ENCODE measurements around the gene GGTLC2.
"Not testable (repeated sequence)": the region's sequence is repeated elsewhere in the genome, so short reads cannot be mapped to it uniquely, and the experiment has no call there.

Gene GGTLC2

DNA sequence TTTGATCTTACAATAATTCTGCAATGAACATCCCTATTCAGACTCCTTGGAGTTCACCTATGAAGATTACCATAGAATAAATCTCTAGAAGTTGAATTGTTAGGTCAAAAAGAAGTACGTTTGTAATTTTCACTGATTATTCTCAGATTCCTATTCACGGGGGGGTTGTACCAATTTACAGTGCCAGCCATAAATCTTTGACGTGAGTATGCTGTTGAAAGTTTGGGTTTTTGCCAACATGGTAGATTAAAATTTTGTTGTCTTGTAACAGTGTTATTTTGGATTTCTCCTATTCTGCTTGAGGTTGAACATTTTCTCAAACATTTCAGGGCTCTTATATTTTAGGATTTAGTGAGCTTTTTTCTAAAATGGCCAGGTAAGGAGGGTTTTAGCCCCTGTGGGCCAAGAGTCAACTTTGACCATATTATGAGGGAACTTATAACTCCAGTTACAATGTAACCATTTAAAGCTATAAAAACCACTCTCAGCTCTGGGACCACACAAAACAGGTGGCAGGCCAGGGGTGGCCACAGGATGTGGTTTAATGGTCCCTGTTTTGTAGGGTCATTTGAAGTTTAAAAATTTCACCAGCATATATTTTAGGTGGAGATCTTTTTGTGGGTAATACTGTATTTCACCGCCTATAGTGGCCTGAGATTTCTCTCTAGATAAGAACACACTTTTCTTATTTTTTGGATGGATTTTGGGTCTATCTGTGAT, 25.8 kb downstream of the GGTLC2 start:
- no peak for DNase-seq

DNA sequence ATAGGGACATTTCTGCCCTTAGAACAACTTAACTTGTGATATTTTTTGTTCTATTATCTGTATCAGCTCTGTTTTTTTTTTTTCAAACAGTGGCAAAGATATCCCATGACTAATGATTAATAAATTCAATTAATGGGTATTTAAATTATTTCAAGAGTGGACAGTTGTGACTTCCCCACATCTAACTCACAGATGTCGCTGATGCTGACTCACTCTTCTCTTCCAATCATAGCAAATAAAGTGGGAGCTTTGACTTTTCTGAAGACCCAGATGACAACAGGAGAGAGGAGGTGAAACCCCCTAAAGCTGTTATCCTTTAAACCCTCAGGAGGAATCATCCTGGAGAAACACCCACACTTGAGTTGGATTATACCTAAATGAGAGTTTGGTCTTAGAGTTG, 27.1 kb downstream of the GGTLC2 start:
- no peak for DNase-seq

DNA sequence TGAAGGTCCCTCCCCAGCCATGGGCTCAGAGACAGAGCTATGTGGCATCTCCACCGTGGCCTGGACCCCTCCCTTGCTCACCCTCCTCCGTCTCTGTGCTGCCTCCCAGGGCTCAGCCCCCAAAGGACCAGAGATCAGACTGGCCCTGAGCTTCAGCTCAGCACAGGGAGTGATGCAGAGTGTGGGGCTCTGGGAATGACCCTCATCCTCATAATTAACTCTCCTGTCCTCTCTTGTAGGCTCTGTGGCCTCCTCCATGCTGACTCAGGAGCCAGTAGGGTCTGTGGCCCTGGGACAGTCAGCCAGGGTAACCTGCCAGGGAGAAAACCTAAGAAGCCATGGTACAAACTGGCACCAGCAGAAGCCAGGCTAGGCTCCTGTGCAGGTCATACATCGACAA, 28.7 kb downstream of the GGTLC2 start:
- DNase-seq, result no peak

DNA sequence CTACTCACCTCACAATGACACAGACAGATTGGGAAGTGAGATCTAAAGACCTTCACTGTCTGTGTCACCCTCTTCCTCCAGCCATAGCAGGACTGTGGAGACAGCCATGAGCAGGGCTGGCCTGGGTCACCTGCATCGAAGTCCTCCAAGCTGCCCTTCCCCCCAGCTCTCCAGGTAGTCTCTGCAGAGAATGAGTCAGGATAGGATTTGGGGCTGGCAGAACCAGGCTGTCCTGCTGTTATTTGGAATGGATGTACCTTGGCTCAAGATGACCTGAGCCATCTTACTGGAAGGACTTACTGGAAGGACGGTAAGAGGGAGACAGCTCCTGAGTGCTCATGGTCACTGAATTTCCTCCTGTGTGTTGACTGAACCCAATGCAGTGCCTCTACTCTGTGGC, 29.2 kb downstream of the GGTLC2 start:
- DNase-seq, result no peak

DNA sequence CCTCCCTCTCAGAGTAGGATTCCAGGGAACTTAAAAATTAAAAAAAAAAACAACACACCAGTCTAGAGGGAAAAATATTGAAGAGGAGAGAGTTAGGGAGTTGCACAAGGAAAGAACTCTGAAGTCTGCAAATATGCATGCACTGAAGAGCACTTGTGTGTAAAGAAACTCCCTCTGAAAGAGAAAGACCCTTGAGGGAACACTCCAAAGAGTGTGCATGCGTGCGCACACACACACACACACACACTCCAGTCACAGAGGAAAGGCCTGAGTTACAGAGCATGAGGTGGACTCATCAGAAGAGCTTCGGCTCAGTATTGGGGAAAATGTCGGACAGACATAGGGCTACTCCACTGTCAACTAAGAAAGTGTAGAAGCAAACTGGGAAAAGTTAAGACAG, 30.1 kb downstream of the GGTLC2 start:
- no peak for DNase-seq

DNA sequence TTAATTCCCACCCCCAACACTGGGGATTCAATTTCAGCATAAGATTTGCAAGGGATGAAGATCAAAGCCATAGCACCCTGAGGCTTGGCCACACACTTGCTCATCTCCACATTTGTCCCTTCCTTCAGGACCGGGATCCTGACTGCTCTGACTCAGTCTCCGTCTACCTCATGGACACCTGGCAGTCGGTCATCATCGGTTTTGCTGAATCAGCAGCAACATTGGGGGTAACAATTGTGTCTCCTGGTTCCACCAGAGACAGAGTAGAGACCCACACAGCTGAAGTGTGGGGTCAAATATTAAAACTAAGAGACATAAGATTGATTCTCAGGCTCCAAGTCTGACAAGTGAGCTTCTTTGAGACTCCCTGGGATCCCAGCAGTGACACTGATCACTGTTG, 34.6 kb downstream of the GGTLC2 start:
- no peak for DNase-seq

DNA sequence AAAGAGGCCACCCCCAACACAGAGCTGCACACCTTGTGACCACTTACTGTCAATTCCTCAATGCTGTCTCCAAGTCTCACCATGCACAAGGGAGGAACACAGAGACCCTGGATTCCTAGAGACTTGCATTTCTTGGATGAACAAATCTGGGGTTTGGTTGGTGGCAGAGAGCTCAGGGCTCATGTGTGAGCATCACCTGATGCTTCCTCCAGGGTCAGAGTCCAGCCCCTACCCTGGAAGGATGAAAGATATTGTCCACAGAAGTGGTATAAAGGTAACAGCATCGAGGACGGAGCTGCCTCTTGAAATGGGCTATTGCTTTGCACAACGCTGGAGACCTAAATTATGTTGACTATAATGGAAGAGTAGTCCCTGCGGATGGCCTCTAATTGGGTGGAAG, 36.0 kb downstream of the GGTLC2 start:
- no peak for DNase-seq

DNA sequence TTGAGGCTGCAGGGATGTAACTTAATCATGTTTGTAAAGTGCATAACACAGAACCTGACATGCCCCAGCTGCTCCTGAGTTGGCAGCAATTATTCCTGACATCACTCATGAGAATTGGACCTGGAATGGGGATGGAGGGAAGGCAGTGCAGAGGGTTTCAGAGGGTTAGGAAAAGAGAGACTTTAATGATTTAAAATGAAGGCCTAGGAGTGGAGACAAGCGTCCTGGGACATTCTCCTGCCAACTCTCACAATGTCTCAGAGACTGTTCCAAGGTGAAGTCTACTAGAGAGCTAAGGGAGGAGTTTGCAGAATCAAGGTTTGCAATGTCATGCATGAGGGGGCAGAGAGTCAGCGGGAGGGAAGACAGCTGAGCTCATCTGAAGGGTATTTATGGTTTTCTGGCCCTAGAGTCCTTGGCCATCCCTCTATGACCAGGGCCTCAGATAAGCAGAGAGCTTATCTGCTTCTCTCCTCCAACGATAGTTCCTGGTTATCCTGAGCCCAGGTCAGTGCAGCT, 36.9 kb downstream of the GGTLC2 start:
- DNase-seq, result no peak

DNA sequence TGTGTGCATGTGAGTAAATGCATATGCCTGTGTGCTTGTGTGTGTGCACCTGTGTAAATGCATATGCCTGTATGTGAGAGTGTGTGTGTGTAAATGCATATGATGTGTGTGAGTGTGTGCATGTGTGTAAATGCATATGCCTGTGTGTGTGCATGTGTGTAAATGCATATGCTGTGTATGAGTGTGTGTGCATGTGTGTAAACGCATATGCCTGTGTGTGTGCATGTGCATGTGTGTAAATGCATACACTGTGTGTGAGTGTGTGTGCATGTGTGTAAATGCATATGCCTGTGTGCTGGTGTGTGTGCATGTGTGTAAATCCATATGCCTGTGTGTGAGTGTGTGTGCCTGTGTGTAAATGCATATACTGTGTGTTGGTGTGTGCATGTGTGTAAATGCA, 37.8 kb downstream of the GGTLC2 start:
- no peak for DNase-seq

DNA sequence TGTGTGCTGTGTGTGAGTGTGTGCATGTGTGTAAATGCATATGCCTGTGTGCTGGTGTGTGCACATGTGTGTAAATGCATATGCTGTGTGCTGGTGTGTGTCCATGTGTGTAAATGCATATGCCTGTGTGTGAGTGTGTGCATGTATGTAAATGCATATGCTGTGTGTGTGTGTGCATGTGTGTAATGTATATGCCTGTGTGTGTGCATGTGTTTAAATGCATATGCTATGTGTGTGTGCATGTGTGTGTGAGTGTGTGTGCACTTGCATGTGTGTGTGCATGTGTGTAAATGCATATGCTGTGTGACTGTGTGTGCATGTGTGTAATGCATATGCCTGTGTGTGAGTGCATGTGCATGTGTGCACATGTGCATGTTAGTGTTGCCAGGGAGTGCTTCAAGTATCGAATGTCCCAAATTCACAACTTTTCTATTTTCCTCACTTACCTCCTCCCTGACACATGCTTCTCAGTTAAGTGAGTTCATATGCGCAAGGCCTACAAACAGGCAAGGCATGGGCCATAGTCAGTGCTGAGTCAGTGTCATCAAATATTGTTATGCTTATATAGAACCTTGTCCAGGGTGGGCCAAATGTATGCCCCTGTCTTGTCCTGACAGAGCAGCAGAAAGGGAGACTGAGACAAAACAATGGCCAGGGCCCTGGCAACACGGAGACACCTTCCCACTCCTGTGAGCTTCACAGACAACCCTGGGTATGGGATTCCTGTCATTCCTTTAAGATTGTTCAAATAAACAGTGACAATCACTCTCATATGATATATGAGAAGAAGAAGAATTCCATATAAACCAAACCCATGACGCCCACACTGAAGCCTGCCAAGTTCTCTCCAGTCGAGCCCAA, 38.6 kb downstream of the GGTLC2 start:
- DNase-seq, result peak; percentile 23

DNA sequence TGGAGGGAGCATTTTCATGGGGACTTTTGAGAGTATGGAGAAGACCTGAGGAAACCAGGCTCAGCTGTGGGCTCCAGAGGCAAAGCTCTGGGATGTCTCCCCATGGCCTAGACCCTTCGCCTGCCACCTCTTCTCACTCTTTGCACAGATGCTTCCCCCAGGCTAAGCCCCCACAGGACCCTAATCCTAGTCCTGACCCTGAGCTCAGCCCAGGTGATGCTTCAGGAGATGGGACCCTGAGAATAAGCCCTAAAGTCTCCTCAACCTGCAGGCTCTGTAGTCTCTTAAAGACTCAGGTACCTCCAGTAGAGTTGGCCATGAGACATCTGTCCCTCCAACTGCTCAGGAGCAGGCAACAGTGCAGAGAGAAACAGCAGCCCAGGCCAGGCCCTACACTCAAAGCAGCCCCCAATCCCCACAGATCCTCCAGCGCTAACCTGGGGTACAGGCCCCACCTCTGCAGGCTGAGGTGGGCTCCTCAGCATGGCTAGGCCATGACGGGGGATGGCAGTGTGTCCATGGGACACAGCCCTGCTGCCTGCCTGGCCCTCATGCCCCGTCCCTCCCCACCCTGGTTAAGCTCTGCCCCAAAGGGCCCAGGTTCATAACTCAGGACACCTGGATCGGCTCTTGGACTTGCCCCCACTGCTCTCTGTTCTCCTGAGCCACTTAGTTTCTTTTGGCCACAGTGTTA, 39.4 kb downstream of the GGTLC2 start:
- DNase-seq, result no peak

DNA sequence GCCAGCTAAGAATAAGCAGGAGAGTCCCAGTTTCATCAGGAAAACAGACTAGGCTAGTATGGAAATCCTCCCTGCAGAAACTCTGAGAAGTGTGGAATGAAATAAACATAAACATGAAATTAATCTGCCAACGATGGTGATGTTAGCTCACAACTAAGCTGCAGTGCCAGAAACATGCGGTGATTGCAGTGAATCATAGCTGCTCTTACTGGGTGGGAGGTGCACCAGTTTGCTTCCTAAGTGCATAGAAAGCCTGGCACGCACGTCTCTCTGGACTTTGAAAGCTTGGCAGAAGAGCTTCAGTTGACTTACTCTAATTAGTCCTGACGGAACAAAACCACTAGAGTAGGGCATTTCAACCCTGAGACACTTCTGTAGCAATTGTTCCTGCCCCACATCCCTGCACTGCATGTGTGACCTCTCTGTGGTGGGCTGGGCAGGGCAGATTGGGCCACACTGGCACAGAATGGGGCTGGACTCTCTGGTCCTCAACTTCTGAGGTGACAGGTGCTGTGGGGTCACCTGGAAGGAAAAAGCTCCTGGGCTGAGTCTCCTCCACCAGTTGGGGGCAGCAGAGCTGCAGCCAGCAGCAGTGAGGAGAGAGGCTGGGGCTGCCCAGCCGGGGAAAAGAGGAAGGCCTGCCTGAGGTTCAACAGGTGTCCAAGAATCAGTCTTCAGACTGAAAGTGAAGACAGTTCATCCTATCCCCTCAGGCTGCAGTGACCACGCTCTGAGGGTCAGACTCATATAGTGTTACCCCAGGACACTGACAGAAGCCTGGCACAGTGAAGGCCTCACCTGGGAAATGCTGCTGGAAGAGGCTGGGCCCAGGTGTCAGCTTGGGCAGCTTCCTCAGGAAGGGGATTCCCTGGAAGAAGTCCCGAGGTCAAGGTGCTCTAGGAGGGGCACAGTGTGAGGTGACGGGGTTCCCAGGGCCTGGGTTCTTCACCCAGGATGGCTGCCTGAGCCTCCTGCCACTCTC, 40.5 kb downstream of the GGTLC2 start:
- peak; percentile 23 for DNase-seq

DNA sequence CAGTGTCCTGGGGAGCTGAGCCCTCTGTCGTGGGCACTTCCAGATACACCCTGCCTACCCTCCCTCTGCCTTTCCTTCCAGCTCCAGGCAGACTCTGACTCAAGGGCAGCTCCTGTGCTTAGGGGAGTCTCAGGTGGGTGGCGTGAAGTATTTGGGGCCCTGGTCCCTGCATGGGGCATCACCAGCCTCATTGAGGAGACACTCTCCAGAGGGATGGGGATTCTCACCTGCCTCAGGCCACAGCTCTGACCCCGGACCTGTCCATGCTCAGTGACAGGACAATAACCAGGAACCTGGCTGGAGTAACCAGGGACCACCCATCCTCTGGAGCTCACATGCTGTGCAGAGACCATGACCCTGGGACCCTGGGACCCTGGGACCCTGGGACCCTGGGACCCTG, 41.2 kb downstream of the GGTLC2 start:
- DNase-seq, result no peak

DNA sequence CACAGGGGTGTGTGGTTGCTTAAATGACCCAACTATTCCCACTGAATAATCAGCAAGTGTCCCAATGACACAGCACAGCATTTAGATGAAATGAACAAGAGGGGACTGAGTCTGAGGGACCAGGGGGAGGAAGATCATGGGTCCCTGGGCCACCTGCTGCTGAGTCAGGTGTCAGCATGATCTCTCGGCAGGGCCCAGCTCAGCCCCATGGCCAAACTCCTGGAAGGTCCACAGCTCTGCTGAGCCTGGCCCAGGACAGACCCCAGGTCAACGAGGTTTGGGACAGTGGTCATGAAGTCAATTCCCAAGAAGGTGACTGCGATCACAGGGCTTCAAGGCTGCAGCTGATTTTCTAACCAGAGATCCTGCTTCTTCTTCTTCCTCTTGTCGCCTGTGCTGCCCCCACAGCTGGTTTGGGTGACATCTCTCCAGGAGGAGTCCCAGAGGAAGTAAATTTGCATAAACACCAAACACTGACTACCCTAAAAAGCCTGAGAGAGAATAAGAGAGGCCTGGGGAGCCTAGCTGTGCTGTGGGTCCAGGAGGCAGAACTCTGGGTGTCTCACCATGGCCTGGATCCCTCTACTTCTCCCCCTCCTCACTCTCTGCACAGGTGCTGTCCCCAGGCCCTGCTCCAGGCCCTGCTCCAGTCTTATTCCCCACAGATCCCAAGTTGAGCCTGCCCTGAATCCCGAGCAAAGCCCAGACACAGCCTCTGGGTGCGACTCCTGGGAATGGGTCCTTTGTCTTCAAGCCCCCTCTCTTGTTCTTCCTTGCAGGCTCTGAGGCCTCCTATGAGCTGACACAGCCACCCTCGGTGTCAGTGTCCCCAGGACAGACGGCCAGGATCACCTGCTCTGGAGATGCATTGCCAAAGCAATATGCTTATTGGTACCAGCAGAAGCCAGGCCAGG, 42.0 kb downstream of the GGTLC2 start:
- not testable (repeated sequence) for DNase-seq

DNA sequence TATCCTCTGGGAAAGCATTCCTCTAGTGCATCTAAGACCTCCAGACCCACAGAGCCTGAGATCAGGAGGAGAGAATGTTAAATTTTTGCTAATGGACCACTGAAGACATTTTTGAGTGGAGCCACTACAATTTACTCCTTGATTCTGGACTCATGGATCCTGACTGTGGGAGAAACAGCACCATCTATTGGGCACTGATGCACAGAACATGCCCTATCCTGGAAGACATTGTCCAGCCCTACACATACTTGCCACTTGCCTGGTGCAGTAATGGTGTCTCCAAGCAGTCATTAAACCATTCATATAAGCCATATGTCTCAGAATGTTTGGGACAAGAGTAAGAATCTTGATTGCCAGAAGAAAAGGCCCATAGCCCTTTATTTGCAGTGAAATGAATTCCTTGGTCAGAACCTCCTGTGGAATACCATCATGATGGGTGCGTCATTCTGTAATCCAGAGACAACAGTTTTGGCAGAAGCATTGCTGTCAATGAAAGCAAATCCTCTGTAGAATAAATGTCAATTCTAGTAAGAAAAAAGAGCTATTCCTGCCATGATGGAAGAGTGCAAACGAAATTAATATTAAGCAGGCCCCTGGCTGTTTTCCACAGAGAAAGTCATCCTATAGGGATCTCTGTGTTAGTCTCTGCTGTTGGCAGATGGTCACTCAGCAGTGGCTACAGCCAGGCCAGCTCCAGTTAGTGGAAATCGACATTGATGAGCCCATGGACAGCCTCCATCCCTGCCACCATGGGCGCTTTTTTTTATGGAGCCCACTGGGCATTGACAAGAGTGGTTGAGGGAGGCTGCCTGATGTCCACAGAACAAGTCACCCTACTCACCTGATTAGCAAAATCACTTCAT, 43.5 kb downstream of the GGTLC2 start:
- DNase-seq, result peak; percentile 51

DNA sequence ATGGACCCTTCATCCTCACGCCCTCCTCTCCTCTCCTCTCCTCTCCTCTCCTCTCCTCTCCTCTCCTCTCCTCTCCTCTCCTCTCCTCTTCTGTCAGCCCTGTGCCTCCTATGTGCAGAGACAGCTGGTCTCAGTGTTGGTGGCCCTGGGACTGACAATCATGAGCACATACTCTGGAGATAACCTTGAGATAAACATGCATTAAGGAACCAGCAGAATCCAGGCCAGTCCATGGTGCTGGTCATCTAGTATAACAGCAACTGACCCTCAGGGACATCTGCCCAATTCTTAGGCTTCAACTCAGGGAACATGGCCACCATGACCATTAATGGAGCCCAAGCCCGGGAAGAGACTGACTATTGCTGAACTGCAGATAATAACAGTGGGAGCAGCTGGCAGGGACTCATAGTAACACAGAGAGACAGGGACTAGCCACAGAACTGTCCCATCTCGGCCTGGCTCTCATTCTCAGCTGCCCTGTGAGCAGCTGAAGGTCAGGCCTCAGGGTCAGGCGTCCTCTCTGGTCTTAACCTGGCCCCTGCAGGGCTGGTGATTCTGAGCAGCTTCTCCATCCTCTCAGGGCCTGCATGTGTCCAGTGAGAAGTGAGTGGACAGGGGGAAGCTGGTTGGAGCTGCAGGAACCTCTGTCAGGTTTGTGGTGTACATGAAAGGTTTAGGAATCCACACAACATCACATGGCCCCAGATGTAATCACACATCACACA, 45.4 kb downstream of the GGTLC2 start:
- no peak for DNase-seq

DNA sequence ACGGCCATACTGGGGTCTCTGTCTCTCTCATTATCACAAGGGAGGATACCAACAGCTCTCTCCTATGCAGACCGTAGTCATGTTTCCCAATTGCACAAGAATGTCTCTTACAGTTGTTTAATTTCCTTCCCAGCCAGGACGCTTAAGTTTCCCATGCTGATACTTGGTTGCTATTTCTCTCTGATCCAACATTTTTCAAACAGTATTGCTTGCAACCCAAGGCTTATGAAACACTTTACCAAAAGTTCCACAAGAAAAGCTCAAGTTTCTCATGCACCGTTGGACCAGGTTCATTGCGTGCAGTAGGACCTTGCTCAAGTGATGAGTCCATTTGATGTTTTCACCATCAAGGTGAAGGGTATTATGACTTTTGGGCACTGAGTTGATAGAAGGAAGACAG, 46.6 kb downstream of the GGTLC2 start:
- no peak for DNase-seq

DNA sequence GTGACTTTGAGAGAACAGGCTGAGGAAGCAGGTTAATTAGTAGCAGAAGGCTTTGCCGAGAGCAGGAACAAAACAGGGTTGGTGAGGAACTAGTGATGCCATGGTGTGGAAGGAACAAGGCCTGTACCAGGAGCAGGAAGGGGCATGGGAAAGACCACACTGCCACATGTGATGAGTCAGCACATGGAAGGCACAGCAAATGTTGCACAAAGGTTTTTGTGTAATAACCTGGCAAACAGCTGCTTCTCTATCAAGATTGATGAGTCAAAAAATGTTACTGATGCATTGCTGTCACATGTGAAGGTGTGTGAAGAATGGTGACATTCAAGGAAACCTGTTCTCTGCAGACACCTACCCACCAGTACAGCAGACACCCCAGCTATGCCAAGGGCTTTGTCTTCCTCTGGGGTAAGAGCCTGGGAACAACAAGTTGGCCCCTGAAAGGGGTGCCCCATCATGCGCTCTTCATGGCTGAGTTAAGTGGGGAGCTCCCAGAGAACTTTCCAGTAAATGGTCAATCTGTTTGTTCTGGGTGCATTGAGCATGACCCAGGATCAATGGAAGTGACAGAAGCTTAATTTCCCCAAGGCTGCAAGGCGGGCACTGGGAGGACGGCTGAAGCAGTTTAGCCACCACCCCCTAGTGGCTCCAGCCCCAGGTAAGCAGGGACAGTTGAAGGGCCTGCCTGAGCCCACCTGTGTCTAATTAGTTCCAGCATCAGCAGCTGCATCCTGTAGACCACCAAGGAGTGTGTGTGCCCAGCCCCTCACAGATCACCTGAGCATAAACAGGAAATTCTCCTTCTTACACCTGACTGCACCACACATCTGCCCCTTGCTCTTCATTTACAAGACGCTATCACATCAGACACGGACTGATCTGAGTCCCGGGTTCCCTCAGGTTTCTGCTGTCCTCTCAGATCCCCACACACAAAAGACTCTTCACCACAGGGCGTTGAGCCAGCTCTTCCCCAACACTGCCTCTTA, 47.6 kb downstream of the GGTLC2 start:
- DNase-seq, result no peak
